ENCODE results near the gene SDC4.

DNA sequence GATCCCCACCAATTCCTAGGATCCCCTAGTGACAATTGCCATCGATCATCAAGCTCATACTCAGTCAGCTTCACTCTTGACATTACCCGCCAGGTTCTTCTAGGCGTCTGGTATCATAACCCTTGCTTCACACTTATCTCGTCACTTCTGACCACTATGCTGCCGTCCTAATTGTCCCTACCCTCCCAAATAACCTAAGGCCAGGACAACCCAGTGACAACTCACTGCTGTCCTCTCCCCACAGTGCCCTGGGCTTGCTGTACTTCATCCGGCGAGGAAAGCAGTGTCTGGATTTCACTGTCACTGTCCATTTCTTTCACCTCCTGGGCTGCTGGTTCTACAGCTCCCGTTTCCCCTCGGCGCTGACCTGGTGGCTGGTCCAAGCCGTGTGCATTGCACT lies 18.4 kb upstream of the SDC4 start:
- TF ChIP-seq POLR2AphosphoS5 (IDR thresholded peaks at IDR 0.05; ENCODE audit: insufficient read depth in 1 of 2, low read depth in 1 of 2) (no peak), POLR2A (IDR thresholded peaks at IDR 0.05) (no peak)
- TF ChIP-seq, protein P1, sequence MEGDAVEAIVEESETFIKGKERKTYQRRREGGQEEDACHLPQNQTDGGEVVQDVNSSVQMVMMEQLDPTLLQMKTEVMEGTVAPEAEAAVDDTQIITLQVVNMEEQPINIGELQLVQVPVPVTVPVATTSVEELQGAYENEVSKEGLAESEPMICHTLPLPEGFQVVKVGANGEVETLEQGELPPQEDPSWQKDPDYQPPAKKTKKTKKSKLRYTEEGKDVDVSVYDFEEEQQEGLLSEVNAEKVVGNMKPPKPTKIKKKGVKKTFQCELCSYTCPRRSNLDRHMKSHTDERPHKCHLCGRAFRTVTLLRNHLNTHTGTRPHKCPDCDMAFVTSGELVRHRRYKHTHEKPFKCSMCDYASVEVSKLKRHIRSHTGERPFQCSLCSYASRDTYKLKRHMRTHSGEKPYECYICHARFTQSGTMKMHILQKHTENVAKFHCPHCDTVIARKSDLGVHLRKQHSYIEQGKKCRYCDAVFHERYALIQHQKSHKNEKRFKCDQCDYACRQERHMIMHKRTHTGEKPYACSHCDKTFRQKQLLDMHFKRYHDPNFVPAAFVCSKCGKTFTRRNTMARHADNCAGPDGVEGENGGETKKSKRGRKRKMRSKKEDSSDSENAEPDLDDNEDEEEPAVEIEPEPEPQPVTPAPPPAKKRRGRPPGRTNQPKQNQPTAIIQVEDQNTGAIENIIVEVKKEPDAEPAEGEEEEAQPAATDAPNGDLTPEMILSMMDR (IDR thresholded peaks at IDR 0.05) = no peak

Measured in vagina (tissue), 2 donors.